UCSD-AML1 (cell line): ENCODE results near the gene ANAPC16.
"Not testable (repeated sequence)": the region's sequence is repeated elsewhere in the genome, so short reads cannot be mapped to it uniquely, and the experiment has no call there.

ENCODE experiments used
- DNase-seq: peaks from one replicate; lab custom pipeline; 2025; ENCODE audit not compliant: unreplicated experiment; lab: John Stamatoyannopoulos, UW

ANAPC16 gene

GRCh38 chr10:72211381-72211780, 4.4 kb upstream of the ANAPC16 start:
- not testable (repeated sequence) for DNase-seq

- not testable (repeated sequence) for DNase-seq
These were observed 4.0 kb upstream of the ANAPC16 start for GRCh38 chr10:72211832-72212231.

GRCh38 chr10:72218325-72218724, 2.5 kb downstream of the ANAPC16 start:
- DNase-seq: no peak

GRCh38 chr10:72218726-72219125, 2.9 kb downstream of the ANAPC16 start:
- no peak for DNase-seq

- DNase-seq: no peak
These were observed 3.5 kb downstream of the ANAPC16 start for GRCh38 chr10:72219235-72219814.

- DNase-seq: no peak
These were observed 4.8 kb downstream of the ANAPC16 start for GRCh38 chr10:72220637-72221036.

GRCh38 chr10:72221278-72221677, 5.5 kb downstream of the ANAPC16 start:
- no peak for DNase-seq

GRCh38 chr10:72223743-72224101, 7.9 kb downstream of the ANAPC16 start:
- no peak for DNase-seq

GRCh38 chr10:72224191-72224590, 8.4 kb downstream of the ANAPC16 start:
- not testable (repeated sequence) for DNase-seq

GRCh38 chr10:72226418-72227027, 10.7 kb downstream of the ANAPC16 start:
- DNase-seq: no peak

GRCh38 chr10:72227826-72228225, 12.0 kb downstream of the ANAPC16 start:
- DNase-seq: no peak

GRCh38 chr10:72228318-72228751, 12.5 kb downstream of the ANAPC16 start:
- DNase-seq: no peak

- DNase-seq: no peak
These were observed 13.7 kb downstream of the ANAPC16 start for GRCh38 chr10:72229261-72230251.

GRCh38 chr10:72233621-72234020, 17.8 kb downstream of the ANAPC16 start:
- DNase-seq: no peak

GRCh38 chr10:72234560-72235095, 18.8 kb downstream of the ANAPC16 start:
- DNase-seq: no peak

GRCh38 chr10:72235544-72236279, 19.9 kb downstream of the ANAPC16 start:
- no peak for DNase-seq

GRCh38 chr10:72238392-72239175, 22.8 kb downstream of the ANAPC16 start:
- no peak for DNase-seq

GRCh38 chr10:72239409-72239808, 23.6 kb downstream of the ANAPC16 start:
- no peak for DNase-seq

GRCh38 chr10:72240371-72240770, 24.6 kb downstream of the ANAPC16 start:
- no peak for DNase-seq

GRCh38 chr10:72241691-72242252, 26.0 kb downstream of the ANAPC16 start:
- no peak for DNase-seq
